ENCODE results near the gene SEPTIN1.

The SEPTIN1 gene

DNA sequence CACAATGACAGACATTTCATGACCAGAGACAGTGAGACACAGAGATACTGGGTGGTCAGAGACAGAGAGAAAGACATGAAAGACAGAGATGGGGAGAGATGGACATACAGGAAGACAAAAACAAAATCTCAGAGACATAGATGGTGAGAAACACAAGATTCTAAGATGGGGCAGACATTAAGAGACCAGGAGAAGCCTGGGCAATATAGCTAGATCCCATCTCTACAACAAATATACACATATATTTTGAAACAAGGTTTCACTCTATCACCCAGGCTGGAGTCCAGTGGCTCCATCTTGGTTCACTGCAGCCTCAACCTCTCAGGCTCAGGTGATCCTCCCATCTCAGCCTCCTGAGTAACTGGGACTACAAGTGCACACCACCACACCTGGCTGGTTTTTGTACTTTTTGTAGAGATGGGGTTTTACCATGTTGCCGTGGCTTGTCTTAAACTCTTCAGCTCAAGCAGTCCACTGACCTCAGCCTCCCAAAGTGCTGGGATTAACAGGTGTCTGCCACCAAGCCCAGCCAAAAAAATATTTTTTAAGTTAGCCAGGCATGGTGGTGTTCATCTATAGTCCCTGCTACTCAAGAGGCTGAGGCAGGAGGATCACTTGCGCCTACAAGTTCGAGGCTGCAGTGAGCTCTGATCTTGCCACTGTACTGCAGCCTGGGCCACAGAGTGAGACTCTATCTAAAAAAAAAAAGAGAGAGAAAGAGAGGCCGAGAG lies 2.1 kb downstream of the SEPTIN1 start:
- Histone ChIP-seq H3K9me2 (ENCODE audit: low read depth, low read length) (no peaks in the 10 kb centered on the region), H3K36me3 (ENCODE audit: insufficient read depth, low read length) (peaks cover 14% of the 10 kb centered on the region; the same call in 1 of the 2 replicates), H3K79me2 (ENCODE audit: insufficient read depth, low read length) (peaks cover 8% of the 10 kb centered on the region; the same call in 1 of the 2 replicates), H3K4me2 (ENCODE audit: low read length) (peak overlapping the region; percentile 95), H2AFZ (ENCODE audit: low read length) (no peak overlapping the region), H4K20me1 (ENCODE audit: insufficient read depth, low read length) (no peaks in the 10 kb centered on the region), H3K27me3 (ENCODE audit: insufficient read depth, low read length) (no peaks in the 10 kb centered on the region), H3K9me3 (ENCODE audit: low read length) (no peaks in the 10 kb centered on the region), H3K4me1 (ENCODE audit: insufficient read depth, low read length, severe bottlenecking) (peaks cover 62% of the 10 kb centered on the region), H3K4me3 (ENCODE audit: low read depth, low read length, poor library complexity, severe bottlenecking) (peak overlapping the region; percentile 92), H3K27ac (ENCODE audit: low read depth, low read length, poor library complexity, severe bottlenecking) (peak overlapping the region; percentile 91), H3K9ac (ENCODE audit: low read length) (peak overlapping the region; percentile 94; the same call in 1 of the 2 replicates), H3F3A (ENCODE audit: insufficient read depth, low read length) (peaks cover 11% of the 10 kb centered on the region; the same call in 1 of the 2 replicates)
- no peak for TF ChIP-seq EZH2 (IDR thresholded peaks at IDR 0.05; ENCODE audit: borderline replicate concordance, low read length)
- no peak for TF ChIP-seq CTCF (IDR thresholded peaks at IDR 0.05; ENCODE audit: low read length)

DNA sequence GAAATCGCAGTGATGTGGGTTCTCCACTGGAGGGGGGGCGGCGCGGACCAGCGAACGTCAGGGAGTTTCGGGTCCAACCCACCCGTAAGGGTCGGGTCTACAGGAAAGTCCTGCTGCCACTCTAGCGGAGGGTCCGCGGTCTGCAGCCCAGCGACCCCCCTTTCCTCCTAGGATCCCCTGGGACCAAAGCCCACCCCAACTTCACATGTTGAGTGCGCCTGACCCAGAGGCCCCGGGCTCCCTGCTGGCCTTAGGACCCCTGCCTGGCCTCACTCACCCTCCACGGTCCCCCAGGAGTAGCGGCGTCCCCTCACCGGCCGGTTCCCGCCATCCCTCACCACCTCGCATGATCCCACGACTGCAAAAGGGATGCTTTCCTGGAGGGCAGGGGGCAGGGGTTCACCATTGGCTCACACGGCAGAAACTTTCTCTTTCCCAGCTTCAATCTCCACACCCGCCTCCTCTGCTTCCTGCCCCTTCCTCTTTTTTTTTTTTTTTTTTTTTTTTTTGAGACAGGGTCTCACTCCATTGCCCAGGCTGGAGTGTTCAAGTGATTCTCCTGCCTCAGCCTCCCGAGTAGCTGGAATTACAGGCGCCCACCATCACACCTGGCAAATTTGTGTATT lies 3.1 kb downstream of the SEPTIN1 start:
- peak overlapping the region; percentile 95 for H3K4me2 ChIP-seq (ENCODE audit: low read length)
- H3K79me2 ChIP-seq (ENCODE audit: insufficient read depth, low read length), result peaks cover 8% of the 10 kb centered on the region; the same call in 1 of the 2 replicates
- H3F3A ChIP-seq (ENCODE audit: insufficient read depth, low read length), result peaks cover 11% of the 10 kb centered on the region; the same call in 1 of the 2 replicates
- TF ChIP-seq CTCF (IDR thresholded peaks at IDR 0.05; ENCODE audit: low read length) (no peak), EZH2 (IDR thresholded peaks at IDR 0.05; ENCODE audit: borderline replicate concordance, low read length) (no peak)
- peaks cover 62% of the 10 kb centered on the region for H3K4me1 ChIP-seq (ENCODE audit: insufficient read depth, low read length, severe bottlenecking)
- peak overlapping the region; percentile 92 for H3K4me3 ChIP-seq (ENCODE audit: low read depth, low read length, poor library complexity, severe bottlenecking)
- no peaks in the 10 kb centered on the region for H3K27me3 ChIP-seq (ENCODE audit: insufficient read depth, low read length)
- H3K9ac ChIP-seq (ENCODE audit: low read length), result peak overlapping the region; percentile 61; the same call in 1 of the 2 replicates
- no peak overlapping the region for H2AFZ ChIP-seq (ENCODE audit: low read length)
- H4K20me1 ChIP-seq (ENCODE audit: insufficient read depth, low read length), result no peaks in the 10 kb centered on the region
- peaks cover 14% of the 10 kb centered on the region; the same call in 1 of the 2 replicates for H3K36me3 ChIP-seq (ENCODE audit: insufficient read depth, low read length)
- no peaks in the 10 kb centered on the region for H3K9me2 ChIP-seq (ENCODE audit: low read depth, low read length)
- H3K9me3 ChIP-seq (ENCODE audit: low read length), result no peaks in the 10 kb centered on the region
- peak overlapping the region; percentile 91 for H3K27ac ChIP-seq (ENCODE audit: low read depth, low read length, poor library complexity, severe bottlenecking)

DNA sequence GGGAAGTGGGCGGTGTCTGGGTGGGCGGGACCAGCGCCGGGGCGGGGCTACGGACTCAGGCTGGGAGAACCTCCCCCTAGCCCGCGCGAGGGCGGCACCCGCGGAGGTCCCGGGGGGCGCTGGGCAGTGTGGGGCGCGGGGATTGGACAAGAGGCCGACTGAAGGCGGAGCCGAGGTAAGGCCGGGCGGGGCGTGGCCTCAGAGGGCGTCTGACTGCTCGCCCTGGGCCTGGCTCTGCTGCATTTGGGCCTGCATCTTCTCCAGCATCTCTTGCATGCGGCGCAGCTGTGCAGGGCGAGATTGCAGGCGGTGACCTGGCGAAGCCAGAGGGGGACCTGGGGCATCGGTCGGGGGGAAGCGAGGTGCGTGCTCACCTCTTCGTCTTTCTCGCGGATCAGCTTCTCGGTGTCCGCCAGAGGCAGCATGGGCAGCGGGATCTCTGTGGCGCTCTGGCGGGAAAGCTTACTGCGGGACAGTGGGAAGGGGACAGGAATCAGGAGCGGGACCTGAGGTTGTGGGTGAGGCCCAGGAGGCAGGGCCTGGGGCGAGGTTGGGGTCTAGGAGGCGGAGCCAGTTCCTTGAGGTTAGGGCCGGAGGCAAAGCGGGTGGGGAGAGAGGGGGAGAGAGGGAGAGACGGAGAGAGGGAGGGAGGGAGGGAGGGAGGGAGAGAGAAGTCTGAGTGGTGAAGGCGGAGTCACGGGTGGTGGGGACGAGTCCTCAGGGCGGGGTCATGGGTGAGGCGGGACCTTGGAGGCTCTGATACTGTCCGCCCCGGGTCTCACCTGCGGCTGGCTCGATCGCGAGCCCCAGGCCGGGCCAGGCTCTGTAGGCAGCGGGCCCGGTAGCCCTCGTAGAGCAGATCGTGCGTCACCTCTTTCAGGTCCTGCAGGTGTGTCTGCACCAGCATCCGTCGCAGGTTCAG lies 3.9 kb downstream of the SEPTIN1 start:
- TF ChIP-seq CTCF (IDR thresholded peaks at IDR 0.05; ENCODE audit: low read length) (no peak), EZH2 (IDR thresholded peaks at IDR 0.05; ENCODE audit: borderline replicate concordance, low read length) (no peak)
- Histone ChIP-seq H3F3A (ENCODE audit: insufficient read depth, low read length) (peaks cover 11% of the 10 kb centered on the region; the same call in 1 of the 2 replicates), H3K9ac (ENCODE audit: low read length) (peak overlapping the region; percentile 82), H3K4me3 (ENCODE audit: low read depth, low read length, poor library complexity, severe bottlenecking) (peak overlapping the region; percentile 92), H4K20me1 (ENCODE audit: insufficient read depth, low read length) (no peaks in the 10 kb centered on the region), H3K36me3 (ENCODE audit: insufficient read depth, low read length) (peaks cover 14% of the 10 kb centered on the region; the same call in 1 of the 2 replicates), H3K4me2 (ENCODE audit: low read length) (peak overlapping the region; percentile 95), H3K9me2 (ENCODE audit: low read depth, low read length) (no peaks in the 10 kb centered on the region), H3K4me1 (ENCODE audit: insufficient read depth, low read length, severe bottlenecking) (peaks cover 60% of the 10 kb centered on the region), H3K9me3 (ENCODE audit: low read length) (no peaks in the 10 kb centered on the region), H3K27me3 (ENCODE audit: insufficient read depth, low read length) (no peaks in the 10 kb centered on the region), H2AFZ (ENCODE audit: low read length) (no peak overlapping the region), H3K79me2 (ENCODE audit: insufficient read depth, low read length) (peaks cover 8% of the 10 kb centered on the region; the same call in 1 of the 2 replicates), H3K27ac (ENCODE audit: low read depth, low read length, poor library complexity, severe bottlenecking) (peak overlapping the region; percentile 94)

Measured in OCI-LY1 (cell line).